ENCODE results near the gene RNF215. TPM values are rescaled to one million over a fixed set of nuclear protein-coding genes. Genes with fewer than 3 reads are reported as not detected.
"Not testable (repeated sequence)": the region's sequence is repeated elsewhere in the genome, so short reads cannot be mapped to it uniquely, and the experiment has no call there.

The RNF215 gene
- total RNA-seq, 1 donor from 2014 or later: 9.3 TPM

DNA sequence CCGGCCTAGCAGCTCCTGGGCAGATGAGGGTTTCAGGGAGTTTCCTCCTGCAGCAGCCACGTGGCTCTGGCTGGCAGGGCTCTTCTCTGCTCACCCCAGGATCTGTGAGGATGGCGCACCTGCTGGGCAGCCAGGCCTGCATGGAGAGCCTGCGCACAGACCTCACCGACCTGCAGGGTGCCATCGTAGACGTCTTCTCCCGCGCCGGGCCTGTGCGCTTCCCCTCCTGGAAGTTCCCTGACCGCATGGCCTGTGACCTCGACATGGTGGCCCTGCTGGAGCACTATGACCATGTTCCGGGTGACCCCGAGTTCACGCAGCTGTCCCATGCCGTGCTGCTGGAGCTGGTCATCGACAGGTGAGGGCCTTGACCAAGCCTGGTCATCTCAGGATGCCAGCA, 21.3 kb downstream of the RNF215 start:
- intact Hi-C loops (cut with micrococcal nuclease): no loop called here

DNA sequence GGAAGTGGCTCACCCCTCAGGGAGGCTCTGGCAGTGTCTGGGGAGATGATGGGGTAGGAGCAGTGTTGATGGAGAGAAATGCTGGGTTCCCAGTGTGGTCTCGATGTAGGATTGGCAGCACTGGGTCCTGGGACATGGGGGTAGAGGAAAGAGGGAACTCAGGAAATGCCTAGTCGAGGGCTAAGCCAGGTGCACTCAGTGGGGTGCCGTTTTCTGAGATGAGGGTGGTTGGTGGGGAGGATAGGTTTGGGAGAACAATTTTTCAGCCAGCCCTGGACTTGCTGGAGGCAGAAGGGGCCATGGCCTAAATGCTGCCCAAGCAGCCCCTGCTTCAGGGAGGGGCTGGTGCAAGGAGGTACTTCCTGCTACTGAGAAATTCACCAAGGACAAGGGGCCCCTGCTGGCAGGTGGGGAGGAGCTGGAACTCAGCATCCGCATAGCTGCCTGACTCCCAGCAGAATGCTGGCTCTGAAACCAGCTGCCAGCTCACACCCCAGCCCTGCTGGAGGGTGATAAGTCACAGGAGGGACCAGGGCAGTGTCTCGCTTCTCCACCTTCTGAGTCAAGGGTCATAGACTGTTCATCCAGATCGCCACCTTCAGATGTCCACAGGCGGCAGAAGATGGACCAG, 24.4 kb downstream of the RNF215 start:
- intact Hi-C loops (cut with micrococcal nuclease): no loop called here

DNA sequence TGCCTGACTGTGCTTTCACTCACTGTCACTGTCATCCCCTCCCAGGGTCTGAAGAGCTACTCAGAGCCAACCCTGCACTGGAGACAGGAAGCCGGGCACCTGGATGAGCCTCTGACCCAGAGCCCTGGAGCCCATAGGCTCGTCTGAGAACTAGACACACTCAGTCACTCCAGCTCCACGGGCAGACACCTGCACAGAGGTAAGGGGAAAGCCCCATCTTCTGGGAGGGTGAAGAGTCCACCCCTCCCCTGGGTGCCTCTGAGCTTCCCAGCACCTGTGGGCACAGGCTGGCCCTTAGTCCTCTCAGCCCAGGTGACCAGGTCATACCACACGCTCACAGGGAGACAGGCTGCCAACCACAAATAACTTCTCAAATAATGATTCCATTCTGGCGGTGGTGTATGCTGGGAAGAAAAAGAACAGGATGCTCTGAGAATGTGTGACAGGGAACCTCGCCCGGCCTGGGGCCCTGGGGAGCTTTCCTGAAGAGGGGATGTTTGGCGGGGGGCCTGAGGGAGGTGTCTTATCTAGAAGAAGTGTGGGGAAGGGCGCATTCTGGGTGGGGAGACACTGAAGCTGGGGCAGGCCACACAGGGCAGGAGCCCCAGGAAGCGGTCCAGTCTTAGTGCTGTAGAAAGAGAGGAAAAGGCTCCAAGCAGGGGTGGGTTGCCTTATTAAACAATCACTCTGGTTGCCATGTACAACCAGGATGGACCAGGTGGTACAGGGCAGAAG, 25.1 kb downstream of the RNF215 start:
- intact Hi-C loops (cut with micrococcal nuclease): no loop called here

DNA sequence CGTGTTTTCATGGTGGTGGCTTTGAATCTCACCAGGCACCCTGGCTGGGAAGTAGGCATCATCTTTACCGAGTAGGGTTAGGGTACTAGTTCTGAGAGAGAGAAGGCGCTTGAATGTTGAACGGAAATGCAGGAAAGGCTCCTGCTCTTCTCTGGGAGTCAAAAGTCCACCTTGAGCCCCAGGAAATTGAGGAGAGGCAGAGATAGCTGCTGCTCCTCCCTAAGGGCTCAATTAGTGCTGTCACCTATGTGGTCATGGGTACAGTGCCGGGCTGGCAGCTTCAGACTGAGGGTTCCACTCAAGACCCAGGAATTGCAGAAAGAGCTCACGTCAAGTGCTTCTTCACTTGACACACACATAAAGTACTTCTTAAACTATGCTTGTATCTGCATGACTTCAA, 28.7 kb downstream of the RNF215 start:
- intact Hi-C loops (cut with micrococcal nuclease): no loop called here

DNA sequence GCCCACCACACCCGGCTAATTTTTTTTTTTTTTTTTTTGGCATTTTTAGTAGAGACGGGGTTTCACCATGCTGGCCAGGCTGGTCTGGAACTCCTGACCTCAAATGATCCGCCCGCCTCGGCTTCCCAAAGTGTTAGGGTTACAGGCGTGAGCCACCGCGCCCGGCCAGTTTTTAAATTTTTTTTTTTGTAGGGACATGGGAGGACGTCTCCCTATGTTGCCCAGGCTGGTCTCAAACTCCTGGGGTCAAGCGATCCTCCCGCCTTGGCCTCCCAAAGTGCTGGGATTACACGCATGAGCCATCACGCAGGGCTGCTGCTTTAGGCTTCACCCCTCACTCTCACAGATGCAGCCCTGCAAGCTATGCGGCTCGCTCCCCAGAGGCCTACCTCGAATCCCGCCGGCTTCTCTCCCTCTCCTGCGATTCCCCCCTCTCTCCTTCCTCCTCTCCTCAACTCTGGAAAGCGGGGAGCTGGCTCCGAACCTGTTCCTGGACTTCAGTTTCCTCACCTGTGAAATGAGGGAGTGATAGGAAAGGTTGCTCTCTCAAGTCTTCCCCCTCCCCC, 29.5 kb downstream of the RNF215 start:
- intact Hi-C loops (cut with micrococcal nuclease): loop anchor here (2.0 kb wide), 1 partner anchor 519 kb away; the partner anchor contains the start of gene ASCC2

DNA sequence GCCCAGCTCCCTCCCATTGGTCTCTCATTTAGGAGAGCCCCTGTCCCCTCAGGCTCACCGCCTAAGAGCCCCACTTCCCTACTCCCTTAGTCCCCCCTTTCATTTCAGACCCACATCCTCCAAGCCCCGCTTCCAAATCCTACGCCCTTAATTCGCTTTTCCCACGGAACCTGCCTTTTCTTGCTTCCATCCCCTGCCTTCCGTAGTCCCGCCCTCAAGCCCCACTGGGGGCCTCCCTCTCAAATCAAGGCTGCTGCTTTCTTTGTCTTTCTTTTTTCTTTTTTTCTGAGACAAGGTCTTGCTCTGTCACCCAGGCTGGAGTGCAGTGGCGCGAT, 30.0 kb downstream of the RNF215 start:
- intact Hi-C loops (cut with micrococcal nuclease): loop anchor here (2.0 kb wide), 1 partner anchor 518 kb away; the partner anchor contains the start of gene ASCC2

DNA sequence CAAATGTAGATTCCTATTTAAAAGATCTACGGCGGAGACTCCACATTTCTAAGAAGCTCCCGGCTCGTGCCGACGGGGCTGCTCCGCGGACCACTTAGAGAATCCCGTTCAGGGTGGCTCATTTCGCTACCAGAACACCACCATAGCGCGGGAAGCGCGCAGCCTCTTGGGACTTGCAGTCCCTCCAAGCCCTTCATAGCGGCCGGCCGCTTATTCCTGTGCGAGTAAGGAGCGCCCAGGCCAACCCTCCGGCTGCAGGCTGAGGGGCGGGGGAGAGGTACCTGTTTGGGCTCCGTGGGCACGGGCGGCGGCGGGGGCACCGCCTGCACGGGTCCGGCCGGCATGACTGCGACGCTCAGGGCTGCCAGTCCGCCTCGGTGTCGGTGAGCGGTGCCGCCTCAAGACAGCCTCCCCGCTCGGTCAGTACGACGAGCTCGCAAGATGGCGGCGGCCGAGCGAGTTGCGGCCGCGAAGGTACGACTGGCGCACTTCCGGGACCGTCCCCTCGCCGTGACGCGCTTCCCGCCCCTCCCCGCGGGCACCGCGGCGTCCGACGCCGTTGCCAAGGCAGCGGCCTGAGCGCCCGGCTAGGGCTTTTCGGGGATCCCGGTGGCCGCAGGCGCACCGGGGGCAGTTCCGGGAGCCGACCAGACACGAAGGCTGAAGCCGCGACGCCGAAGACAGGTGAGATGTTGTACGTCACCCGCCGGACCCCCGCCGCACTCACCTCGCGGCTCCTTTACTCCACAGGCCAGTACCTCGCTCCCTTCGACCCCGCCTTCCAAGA, 30.6 kb downstream of the RNF215 start, which contains the start of the genes CCDC157 and SF3A1:
Gene CCDC157, plus strand, starts transcription at position 559 of the 787 bp plus-strand sequence. CDS start 8,994 bp downstream, outside the sequence.
Gene SF3A1, minus strand, starts transcription at position 446 of the 787 bp plus-strand sequence. Its CDS starts 102 bp downstream, at position 344.
- intact Hi-C loops (cut with micrococcal nuclease): loop anchor here (1.0 to 2.0 kb wide), 11 partner anchors 29 to 803 kb away; partner anchors contain the start of genes ASCC2, CASTOR1, NF2 and OSM

DNA sequence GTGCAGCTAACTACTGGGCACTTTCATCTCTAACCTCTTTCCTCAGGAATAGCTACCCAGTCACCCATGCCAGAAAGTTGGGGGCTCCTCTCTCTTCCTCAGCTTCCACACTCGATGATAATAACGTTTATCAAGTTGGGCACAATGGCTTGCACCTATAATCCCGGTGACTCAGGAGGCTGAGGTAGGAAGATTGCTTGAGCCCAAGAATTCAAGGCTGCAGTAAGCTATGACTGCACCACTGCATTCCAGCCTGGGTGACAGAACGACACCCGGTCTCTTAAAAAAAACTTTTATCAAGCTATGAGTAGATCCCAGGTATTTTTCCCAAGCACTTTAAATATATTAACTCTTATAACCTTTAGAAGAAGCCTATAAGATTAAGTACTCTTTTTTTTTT, 32.6 kb downstream of the RNF215 start:
- intact Hi-C loops (cut with micrococcal nuclease): no loop called here

DNA sequence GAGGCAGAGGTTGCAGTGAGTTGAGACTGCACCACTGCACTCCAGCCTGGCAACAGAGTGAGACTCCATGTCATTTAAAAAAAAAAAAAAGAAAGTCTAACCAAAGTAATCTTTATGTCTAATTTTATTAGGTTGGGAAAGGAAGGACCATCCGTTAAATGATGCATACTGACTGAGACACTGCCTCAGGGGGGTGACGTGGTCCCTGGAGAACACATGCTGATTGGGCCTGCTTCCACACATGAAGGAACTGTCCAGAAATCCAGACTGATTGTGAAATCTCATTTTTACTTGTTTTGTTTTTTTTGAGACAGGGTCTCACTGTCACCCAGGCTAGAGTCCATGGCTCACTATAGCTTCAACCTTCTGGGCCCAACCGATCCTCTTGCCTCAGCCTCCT, 36.0 kb downstream of the RNF215 start:
- intact Hi-C loops (cut with micrococcal nuclease): no loop called here

DNA sequence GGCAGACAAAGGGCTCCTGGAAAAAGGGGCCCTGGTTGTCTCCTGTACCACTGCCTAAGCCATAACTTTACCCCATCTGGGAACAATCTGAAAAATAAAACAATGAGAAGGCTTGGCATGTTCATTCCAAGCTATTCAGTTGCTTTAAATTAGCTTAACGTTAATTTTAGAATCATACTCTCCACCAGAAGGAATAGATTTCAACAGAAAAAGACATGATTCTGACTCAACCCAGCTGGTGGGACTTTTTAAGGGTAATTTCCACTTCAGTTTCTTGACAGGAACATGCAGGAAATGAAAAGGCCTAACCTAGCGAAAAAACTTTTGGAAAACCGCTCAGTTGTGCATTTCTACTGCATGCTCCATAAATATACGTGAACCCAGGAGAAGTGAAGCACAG, 38.4 kb downstream of the RNF215 start:
- intact Hi-C loops (cut with micrococcal nuclease): no loop called here

DNA sequence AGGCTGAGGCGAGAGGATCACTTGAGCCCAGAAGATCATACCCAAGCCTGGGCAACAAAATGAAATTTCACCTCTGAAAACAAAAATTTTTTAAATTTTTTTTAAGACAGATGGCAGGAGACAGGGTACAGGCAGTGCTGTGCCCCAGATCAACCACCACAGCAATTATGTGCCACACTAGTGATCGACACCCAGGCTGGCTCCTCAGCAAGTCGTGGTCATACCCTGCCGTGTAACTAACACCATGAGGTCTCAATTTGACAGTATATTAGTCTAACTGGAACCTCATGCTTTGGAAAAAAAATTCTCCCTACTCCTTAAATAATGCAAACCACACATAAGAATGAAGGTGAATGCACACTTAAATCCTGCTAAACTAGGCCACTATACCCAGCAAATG, 38.8 kb downstream of the RNF215 start:
- intact Hi-C loops (cut with micrococcal nuclease): no loop called here

DNA sequence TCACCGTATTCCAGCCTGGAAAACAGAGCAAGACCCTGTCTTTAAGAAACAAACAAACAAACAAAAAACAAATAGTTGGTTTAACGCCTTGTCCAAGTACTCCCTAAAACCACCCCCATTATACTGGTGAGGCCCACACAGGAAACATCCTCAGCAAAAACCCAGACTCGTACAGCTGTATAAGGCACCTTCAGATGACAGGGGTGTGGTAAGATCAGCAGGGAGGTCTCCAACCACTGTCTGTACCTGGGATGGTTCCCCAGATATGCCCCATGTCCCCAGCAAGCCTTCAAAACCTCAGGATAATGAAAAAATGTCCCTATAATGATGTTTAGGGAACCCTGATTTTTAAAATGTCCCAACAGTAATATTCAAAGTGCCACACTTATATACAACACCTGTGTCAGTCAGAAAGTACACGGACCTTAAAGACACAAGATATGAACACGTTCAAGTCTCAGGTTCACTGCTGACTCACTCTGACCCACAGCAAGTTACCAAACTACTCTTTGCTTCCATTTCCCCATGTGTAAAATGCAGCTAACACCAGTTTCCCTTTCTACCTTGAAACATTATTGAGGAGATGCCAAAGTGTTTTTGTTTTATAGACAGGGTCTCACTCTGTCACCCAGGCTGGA, 39.8 kb downstream of the RNF215 start:
- intact Hi-C loops (cut with micrococcal nuclease): no loop called here

DNA sequence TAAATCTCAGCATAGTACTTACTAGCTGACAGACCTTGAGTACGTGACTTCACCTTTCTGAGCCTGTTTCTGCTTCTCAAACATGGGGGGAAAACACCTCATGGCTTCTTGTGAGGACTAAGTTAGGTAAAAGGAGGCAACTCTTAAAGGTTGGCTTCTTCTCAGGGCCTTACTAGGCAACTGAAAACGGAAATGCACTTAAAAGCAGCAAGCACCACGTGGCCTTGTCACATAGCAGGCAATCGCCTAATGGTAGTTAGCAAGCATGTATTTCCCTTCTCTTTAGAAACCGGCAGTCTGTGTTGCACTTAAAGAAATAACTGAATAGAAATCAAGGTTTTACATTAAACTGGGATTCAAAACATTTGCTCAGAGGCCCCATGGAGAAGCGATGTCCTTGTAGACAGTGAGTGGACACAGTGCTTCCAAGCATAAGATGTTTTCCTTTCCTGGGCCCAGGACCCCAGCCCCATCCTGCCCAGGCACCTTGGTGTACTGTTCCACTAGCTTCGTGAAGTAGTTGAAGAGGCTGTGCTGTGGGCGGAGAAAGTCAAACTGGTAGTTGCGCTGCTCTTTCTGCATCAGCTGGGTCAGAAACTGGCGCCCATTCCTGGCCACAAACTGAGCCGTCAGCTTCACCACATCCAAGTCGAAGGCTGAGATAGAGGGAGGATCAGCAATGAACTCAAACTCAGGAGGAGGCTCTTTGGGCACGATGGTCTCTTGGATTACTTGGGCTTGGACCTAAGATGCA, 42.6 kb downstream of the RNF215 start:
- intact Hi-C loops (cut with micrococcal nuclease): no loop called here

DNA sequence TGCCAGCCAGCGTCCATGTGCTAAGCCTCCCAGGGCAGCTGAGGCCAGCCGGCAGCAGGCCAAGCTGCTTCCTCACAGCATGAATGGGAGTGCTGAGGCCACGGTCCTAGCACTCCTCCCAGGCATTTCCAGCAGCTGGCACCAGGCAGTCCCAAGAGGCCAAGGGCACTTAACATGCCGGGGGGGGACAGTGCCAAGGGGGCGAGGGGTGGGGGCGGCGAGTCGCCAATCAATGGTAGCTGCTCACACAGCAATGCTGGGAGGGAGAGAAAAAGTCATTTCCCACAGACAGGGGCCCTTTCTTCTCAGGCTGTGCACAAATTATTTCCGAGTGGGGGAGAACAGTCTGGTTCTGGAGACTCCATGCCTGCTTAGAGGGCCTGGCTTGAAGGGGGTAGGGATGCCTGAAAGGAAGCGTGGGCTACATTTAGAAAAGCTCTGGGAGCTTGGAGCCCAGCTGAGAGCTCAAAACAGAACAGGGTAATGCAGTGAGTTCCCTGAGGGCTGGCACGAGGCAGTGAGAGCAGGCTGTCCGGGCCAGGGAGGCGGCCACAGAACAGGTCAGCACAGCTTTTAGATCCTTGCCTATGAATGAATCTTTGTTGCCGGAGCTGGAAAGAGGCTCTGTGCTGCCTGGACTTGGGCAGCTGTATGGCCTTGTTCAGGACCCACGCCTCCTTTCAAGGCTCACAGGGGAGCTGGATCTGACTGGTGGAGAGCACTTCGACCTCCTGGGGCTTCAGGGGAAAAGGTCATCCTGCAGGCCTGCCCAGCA, 46.1 kb downstream of the RNF215 start:
- intact Hi-C loops (cut with micrococcal nuclease): no loop called here

DNA sequence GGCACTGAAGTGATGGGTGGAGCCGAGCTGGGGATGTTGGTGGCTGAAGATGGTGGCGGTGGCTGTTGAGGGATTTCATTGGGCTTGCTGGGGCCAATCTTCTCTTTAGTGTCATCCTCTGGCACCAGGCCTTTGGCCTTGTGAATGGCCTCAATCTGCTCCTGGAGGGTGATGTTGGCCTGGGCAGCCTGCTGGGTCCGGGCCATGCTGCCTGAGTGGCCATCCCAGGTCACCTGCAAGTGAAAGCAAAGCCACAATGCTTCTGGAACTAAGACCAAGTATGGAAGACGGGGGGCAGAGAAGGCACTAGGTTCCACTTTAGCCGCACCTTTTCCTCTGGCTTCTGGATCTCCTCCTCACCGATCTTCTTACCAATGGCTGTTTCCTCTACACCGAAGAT, 48.4 kb downstream of the RNF215 start:
- intact Hi-C loops (cut with micrococcal nuclease): no loop called here

DNA sequence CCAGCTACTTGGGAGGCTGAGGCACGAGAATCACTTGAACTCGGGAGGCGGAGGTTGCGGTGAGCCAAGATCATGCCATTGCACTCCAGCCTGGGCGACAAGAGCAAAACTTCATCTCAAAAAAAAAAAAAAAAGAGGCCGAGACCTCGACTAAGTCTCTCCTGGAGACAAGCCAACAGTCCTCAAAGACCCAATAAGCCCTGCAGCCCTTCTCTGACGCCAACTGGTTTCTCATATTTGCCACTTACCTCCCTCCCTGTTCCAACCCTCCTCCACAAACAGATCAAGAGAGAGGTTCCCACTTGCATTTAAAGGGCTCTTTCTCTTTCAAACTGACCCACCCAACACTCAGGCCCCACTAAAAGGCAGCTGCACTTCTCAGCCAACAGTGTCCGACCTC, 48.9 kb downstream of the RNF215 start:
- intact Hi-C loops (cut with micrococcal nuclease): not testable (repeated sequence)

DNA sequence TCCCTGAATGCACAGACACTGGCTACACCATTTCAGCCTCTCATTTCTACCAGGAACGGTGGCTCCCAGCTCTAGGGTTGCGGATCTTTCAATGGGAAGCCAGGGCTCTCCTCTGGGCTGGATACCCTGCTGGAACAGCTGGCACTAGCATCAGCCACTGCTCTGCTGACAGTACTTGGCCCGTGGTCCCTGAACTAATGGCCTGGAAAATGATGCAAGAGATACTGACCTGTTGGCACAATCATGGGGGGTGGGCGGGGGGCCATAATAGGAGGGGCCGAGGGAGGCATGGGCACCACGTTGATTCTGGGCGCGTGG, 49.8 kb downstream of the RNF215 start:
- intact Hi-C loops (cut with micrococcal nuclease): no loop called here

DNA sequence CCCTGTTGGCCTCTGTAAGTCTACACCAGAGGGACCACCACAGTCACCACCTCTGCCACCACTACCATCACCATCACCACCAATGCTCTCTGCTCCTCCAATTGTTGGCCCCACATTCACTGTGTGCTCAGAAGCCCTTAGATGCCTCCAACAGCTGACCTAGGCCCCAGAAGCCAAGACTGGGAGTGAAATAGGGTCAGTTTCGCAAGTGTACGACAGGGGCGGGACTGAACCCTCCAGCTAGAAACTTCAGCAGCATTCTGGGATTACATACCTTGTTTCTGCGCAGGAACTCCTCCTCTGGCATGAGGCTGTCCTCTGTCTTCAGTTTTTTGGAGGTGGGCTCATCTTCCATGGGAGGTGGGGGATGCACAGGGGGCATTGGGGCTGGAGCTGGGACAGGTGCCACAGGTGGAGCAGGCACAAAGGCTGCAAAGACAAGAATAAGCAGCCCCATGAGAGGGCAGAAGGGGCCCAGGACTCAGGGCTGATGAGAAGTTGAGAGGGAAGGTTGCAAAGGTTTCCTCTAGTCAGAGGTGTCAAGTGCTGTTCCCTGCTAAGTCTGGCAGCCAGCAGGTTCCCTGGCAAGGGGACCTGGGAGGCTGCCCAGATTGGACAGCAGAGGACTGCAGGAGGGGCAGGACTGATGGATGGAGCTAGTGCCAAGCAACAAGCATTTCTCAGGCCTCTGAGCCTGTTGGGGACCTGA, 50.3 kb downstream of the RNF215 start:
- intact Hi-C loops (cut with micrococcal nuclease): no loop called here

DNA sequence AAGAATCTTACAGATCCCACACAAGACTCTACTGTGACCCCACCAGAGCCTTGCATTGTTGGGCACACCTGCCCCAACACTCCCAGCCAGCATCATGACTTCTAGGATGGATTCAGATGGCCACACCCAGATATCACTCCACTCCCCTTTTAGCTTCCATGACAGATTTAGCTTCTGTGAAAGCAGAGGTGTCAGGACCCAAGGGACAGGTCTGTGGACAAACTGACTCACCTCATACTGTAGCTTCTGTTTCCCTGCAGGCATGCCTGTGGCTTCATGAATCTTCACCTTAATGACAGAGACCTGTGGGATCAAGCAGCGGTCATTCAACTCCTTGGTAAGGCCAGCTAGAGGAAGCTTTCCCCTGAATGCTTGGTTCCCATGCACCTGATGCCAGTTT, 52.0 kb downstream of the RNF215 start:
- intact Hi-C loops (cut with micrococcal nuclease): no loop called here
